ENCODE results near the gene ZMAT5.

DNA sequence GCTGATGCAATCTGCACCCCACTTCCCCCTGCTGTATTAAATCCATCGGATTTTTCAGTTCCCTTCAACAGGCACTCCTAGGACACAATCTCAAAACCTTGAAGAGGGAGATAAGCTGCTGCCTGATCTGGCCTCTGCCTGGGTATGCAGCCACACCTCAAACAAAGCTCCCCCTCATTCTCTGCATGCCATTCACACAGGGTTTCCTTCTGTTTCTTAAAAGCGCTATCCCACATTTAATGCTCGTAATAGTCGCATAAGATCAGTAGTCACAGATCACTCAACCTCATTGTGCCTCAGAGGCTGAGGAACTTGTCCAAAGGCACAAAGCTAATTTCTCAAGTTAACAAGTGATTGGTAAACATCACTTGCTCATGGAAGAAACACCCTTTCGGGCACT is 34.3 kb upstream of the ZMAT5 start:
- TF ChIP-seq EZH2 (IDR thresholded peaks at IDR 0.05; ENCODE audit: borderline replicate concordance, low read depth, low read length, severe bottlenecking): no peak
- TF ChIP-seq, protein P1, sequence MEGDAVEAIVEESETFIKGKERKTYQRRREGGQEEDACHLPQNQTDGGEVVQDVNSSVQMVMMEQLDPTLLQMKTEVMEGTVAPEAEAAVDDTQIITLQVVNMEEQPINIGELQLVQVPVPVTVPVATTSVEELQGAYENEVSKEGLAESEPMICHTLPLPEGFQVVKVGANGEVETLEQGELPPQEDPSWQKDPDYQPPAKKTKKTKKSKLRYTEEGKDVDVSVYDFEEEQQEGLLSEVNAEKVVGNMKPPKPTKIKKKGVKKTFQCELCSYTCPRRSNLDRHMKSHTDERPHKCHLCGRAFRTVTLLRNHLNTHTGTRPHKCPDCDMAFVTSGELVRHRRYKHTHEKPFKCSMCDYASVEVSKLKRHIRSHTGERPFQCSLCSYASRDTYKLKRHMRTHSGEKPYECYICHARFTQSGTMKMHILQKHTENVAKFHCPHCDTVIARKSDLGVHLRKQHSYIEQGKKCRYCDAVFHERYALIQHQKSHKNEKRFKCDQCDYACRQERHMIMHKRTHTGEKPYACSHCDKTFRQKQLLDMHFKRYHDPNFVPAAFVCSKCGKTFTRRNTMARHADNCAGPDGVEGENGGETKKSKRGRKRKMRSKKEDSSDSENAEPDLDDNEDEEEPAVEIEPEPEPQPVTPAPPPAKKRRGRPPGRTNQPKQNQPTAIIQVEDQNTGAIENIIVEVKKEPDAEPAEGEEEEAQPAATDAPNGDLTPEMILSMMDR (IDR thresholded peaks at IDR 0.05; ENCODE audit: borderline replicate concordance, extremely low read depth, low read length, poor library complexity, severe bottlenecking): no peak

Data from DND-41 (cell line).